Muscle layer of colon (tissue), 2 donors: ENCODE data around the gene EPB41L2.
"Not testable (repeated sequence)": the region's sequence is repeated elsewhere in the genome, so short reads cannot be mapped to it uniquely, and the experiment has no call there.

ENCODE experiments used
- H3K27ac ChIP-seq: one replicate; pipeline ENCODE4 v1.7.0; 2013; ENCODE audit warnings: low read depth, mild to moderate bottlenecking, low read length, moderate library complexity
- H3K27me3 ChIP-seq, 2 donors: one replicate each; pipeline ENCODE4 v1.7.0; 2013; ENCODE audit warnings: low read length in 2 of 2, mild to moderate bottlenecking in 2 of 2; ENCODE audit not compliant: insufficient read depth in 2 of 2, control insufficient read depth in 1 of 2
- H3K36me3 ChIP-seq: one replicate; pipeline ENCODE4 v1.7.0; 2013; ENCODE audit warnings: mild to moderate bottlenecking, low read length; ENCODE audit not compliant: insufficient read depth
- H3K4me1 ChIP-seq: one replicate; pipeline ENCODE4 v1.7.0; 2013; ENCODE audit warnings: mild to moderate bottlenecking, low read length; ENCODE audit not compliant: insufficient read depth
- H3K4me3 ChIP-seq, 2 donors: one replicate each; pipeline ENCODE4 v1.7.0; 2013; ENCODE audit warnings: low read length in 2 of 2, low read depth in 1 of 2, mild to moderate bottlenecking in 1 of 2, moderate library complexity in 1 of 2
- H3K9ac ChIP-seq: one replicate; pipeline ENCODE4 v1.7.0; 2013; ENCODE audit warnings: low read length
- H3K9me3 ChIP-seq: one replicate; pipeline ENCODE4 v1.7.0; 2013; ENCODE audit warnings: mild to moderate bottlenecking, low read length
- donor health status: abdominal sarcoma.
- donor health status: Adenocarcinoma of cecum.

The EPB41L2 gene

DNA sequence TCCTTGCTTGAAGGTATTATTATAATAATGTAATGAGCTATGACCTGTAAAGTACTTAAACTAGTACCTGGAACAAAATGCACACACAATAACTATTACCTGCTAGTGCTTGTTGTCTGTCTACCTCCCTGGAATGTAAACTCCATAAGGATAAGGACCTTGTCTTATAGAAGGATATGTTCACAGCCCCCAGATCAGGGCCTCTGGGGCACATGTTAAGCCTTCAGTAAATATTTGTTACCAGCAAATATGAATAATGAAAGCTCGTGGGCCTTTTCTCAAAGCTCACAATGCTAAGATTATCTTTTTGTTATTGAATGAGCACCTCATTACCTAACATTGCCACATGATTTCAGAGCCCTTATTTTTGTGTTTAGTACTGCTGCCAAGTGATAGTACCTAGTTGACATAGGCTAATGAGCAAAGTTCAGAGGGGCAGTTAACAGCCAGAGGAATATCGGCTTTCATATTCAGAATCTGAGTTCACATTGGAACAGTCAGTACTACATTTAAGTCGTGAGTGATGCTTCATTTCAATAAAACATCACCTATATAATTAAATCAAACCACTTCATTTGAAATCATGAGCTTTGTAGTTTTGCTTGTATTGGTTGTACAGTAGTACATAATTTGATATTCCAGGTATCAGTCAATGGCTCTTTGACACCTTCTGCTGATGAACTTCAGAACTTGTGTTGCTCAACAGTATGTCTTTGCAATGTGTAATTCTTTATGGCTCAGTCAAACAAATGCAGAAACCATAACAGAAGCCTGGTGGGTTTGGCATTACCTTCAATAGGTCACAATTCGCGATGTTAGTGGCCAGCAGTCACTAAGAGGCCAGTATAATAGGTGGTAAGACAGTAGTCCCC, 247.6 kb downstream of the EPB41L2 start:
- no peaks in the 10 kb centered on the region for H3K27me3 ChIP-seq
- no peaks in the 10 kb centered on the region for H3K9me3 ChIP-seq
- peaks cover 4% of the 10 kb centered on the region for H3K4me1 ChIP-seq
- no peak overlapping the region for H3K4me3 ChIP-seq
- H3K27ac ChIP-seq, result no peak overlapping the region
- no peak overlapping the region for H3K9ac ChIP-seq
- H3K36me3 ChIP-seq, result no peaks in the 10 kb centered on the region

DNA sequence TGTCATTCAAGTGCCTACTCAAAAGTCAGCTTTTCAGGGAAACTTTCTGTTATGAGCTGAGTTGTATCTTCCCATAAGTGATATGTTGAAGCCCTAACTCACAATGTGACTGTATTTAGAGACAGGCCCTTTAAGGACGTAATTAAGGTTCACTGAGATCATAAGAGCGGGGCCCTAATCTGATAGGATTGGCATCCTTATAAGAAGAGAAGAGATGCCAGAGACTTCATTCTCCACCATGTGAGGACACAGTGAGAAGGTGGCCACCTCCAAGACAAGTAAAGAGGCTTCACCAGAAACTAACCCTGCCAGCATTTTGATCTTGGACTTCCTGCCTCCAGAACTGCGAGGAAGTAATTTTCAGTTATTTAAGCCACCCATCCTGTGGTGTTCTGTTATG, 248.5 kb downstream of the EPB41L2 start:
- Histone ChIP-seq H3K4me1 (peaks cover 10% of the 10 kb centered on the region), H3K9ac (no peak overlapping the region), H3K9me3 (no peaks in the 10 kb centered on the region), H3K4me3 (no peak overlapping the region), H3K27ac (no peak overlapping the region), H3K27me3 (no peaks in the 10 kb centered on the region), H3K36me3 (no peaks in the 10 kb centered on the region)

DNA sequence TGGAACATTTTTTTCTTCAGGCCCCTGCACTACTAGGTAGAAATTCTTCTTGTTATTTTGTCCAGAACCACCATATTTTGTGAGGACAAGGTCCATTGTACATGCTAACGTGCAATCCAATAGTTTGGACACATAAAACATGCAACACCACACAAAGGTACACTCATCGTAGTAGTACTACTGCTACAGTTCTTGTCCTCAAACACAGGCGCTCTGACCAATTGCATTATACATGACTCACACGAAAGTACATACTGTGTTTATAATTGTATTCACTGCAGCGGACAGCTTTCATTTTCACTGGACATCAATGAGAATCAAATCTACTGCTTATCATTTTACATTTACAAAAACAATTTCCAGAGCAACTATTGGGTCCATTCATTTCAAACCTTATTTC, 251.1 kb downstream of the EPB41L2 start:
- H3K4me1 ChIP-seq, result peaks cover 10% of the 10 kb centered on the region
- H3K27ac ChIP-seq, result no peak overlapping the region
- H3K4me3 ChIP-seq, result no peak overlapping the region
- H3K36me3 ChIP-seq, result no peaks in the 10 kb centered on the region
- no peaks in the 10 kb centered on the region for H3K9me3 ChIP-seq
- no peak overlapping the region for H3K9ac ChIP-seq
- no peaks in the 10 kb centered on the region for H3K27me3 ChIP-seq

DNA sequence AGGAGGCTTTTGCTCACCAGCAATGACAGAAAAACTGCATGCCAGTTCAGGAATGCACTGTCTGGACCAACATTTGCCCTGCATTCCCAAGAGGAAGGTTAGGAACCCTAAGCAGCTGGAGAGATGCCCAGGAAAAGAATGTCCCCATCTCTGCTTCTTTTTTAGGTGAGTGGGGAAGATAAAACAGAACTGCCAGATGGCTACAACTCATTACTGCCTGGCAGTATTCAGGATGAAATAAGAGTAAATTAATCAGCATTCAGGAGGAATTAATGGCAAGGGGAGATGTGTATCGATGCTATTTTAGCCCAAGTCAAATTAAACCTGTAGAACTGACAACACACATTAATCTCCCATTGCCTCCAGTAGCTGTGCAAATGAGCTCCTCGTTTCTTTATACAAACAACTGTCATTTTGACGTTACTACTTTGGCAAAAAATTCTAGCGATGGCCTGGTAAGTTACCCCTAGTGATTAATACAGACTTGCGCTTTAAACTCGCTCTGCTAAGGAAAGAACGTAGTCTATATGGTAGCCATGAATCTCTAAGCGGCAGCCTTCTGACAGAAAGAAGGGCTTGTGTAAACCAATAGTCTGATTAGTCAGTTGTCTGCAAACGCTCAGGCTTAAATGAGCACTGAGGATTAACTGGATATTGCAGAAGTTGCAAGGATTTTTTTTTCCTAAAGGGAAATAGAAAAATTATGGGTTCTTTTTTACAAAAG, 252.6 kb downstream of the EPB41L2 start:
- Histone ChIP-seq H3K4me3 (no peak overlapping the region), H3K27ac (no peak overlapping the region), H3K9ac (no peak overlapping the region), H3K4me1 (peaks cover 10% of the 10 kb centered on the region), H3K27me3 (no peaks in the 10 kb centered on the region), H3K36me3 (no peaks in the 10 kb centered on the region), H3K9me3 (no peaks in the 10 kb centered on the region)

DNA sequence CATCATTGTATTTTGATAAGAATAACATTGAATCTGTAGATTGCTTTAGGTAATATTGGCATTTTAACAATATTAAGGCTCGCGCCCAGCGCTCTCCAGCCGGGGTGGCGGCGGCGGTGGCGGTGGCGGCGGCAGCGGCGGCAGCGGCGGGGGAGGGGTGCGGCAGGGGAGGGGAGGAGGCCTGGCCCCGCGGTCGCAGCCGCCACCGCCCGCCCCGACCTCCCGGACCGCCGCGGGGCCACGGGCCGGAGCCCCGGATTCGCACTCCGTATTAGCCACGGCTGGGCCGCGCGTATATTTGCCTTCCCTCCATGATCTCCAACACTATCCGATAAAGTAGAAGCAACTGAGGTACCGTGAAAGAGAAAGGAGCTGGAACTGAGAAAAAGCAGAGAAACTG, 261.7 kb downstream of the EPB41L2 start:
- not testable (repeated sequence) for H3K4me3 ChIP-seq, H3K9ac ChIP-seq, H3K9me3 ChIP-seq, H3K4me1 ChIP-seq, H3K36me3 ChIP-seq, H3K27me3 ChIP-seq, H3K27ac ChIP-seq

DNA sequence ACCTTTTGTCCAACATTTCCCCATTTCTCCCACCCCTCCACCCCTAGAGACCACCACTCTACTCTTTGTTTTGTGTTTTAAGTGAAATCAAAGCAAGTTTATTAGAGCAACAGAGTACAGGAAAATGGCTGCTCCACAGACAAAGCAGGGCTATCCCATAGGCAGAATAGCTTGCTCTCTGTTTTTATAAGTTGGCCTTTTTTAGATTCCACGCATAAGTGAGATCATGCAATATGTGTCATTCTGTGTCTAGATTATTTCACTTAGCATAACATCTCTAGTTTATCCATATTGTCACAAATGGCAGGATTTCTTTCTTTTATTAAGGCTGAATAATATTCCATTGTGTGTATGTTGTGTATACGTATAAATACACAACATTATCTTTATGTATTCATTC, 266.0 kb downstream of the EPB41L2 start:
- Histone ChIP-seq H3K36me3 (no peaks in the 10 kb centered on the region), H3K4me1 (peaks cover 16% of the 10 kb centered on the region), H3K4me3 (no peak overlapping the region), H3K27me3 (no peaks in the 10 kb centered on the region), H3K9ac (no peak overlapping the region), H3K9me3 (no peaks in the 10 kb centered on the region), H3K27ac (no peak overlapping the region)

DNA sequence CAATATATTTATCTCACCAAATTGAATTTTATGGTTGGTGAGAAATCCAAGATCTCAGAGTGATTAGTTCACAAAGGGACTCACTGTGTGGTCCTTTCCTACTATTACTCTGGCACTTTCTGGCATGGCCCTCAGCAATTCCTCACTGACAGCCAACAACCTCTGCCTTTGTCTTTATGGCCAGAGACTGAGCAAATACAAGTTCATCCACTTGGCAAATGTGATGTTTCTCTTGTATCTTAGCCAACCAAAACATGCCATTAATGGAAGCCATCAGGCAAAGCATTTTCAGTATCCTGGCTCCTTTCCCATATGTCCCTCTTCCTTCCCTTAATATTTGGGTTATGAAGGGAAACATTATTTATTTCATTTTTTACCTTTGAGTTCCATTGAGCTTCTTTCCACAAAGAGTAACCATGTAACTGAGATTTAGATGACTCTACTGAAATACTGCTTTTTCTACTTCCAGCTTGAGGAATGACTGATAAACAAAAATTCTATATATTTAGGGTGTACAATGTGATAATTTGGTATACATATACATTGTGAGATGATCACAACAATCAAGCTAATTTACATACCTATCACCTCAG, 266.6 kb downstream of the EPB41L2 start:
- Histone ChIP-seq H3K4me3 (no peak overlapping the region), H3K27ac (no peak overlapping the region), H3K27me3 (no peaks in the 10 kb centered on the region), H3K9me3 (no peaks in the 10 kb centered on the region), H3K36me3 (no peaks in the 10 kb centered on the region), H3K9ac (no peak overlapping the region), H3K4me1 (peaks cover 16% of the 10 kb centered on the region)

DNA sequence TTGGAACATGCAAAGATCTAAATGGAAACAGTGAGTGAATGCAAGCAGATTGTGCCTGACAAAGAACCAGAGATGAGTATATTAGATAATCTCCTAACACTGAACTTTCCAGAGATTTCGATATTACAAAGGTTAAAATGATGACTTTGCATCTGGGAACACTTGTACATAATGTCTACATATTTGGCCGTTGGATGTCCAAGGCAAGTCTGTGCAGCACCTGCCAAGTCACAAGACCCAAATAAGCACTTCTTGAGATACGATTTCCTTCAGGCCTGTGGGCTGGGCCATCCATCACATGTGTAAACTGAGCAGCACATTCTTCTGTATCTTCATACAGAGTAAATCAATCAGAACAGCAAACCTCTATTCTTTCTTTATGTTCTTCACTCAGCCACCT, 268.3 kb downstream of the EPB41L2 start:
- Histone ChIP-seq H3K4me1 (peaks cover 16% of the 10 kb centered on the region), H3K27ac (no peak overlapping the region), H3K9me3 (no peaks in the 10 kb centered on the region), H3K27me3 (no peaks in the 10 kb centered on the region), H3K4me3 (no peak overlapping the region), H3K9ac (no peak overlapping the region), H3K36me3 (no peaks in the 10 kb centered on the region)

DNA sequence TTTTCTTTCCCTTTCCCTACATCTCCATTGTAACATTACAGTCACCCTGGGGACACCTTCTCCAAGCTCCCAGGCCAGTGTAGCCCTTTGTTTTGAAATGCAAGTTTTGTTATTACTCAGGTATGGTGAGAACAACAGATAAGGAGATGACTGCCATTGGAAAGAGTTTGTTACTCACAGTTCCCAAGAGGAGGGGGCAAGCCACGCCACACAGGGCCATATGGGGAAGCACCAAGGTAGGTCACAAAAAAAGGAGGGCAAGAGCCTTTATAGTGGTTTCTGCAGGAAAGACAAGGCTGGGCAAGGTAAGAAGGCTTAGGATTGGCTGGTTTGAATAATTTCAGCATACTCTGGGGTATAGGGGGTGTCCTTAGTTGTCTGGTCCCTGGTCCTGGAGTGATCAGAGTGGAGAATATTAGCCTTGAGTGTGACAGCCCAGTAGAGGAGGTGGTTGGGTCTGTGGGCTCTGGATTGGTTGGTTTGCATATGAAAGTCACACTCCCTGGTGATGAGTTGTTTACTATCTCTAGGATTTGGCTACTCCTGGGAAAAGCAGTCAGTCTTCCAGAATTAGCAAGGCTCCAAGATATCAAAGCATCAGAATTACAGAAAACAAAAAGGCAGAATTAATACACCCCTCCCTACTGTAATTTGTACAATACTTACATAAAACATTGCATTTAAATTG, 268.9 kb downstream of the EPB41L2 start:
- no peaks in the 10 kb centered on the region for H3K9me3 ChIP-seq
- no peak overlapping the region for H3K4me3 ChIP-seq
- H3K9ac ChIP-seq, result no peak overlapping the region
- H3K36me3 ChIP-seq, result no peaks in the 10 kb centered on the region
- no peaks in the 10 kb centered on the region for H3K27me3 ChIP-seq
- H3K4me1 ChIP-seq, result peaks cover 16% of the 10 kb centered on the region
- no peak overlapping the region for H3K27ac ChIP-seq
